OCI-LY1 (cell line): ENCODE data around the gene GATD1.

Experiments used
- H2AFZ ChIP-seq: fragments of 200-600 bp; sonication (generic), shearing (Covaris generic); 2 replicates; pipeline ENCODE4 v1.6.0; 2014; ENCODE audit warnings: antibody characterized with exemption, mild to moderate bottlenecking, low read length
- H3F3A ChIP-seq: fragments of 200-600 bp; sonication (generic), shearing (Covaris generic); 2 replicates; pipeline ENCODE4 v1.6.0; 2014; ENCODE audit warnings: mild to moderate bottlenecking, antibody characterized with exemption, low read length, moderate library complexity; ENCODE audit not compliant: insufficient read depth
- H3K27ac ChIP-seq: fragments of 200-600 bp; sonication (generic); 2 replicates; pipeline ENCODE4 v1.5.1; 2014; ENCODE audit warnings: low read length, mixed run types, mild to moderate bottlenecking, low read depth; ENCODE audit not compliant: poor library complexity, severe bottlenecking
- H3K27me3 ChIP-seq: fragments of 200-600 bp; sonication (generic); 2 replicates; pipeline ENCODE4 v1.6.0; 2014; ENCODE audit warnings: antibody characterized with exemption, mild to moderate bottlenecking, low read length, moderate library complexity; ENCODE audit not compliant: insufficient read depth
- H3K36me3 ChIP-seq: fragments of 200-600 bp; sonication (generic); 2 replicates; pipeline ENCODE4 v1.6.1; 2014; ENCODE audit warnings: mild to moderate bottlenecking, antibody characterized with exemption, low read length, moderate library complexity, mixed read lengths; ENCODE audit not compliant: insufficient read depth
- H3K4me1 ChIP-seq: fragments of 200-600 bp; sonication (generic); 2 replicates; pipeline ENCODE4 v1.5.1; 2014; ENCODE audit warnings: mild to moderate bottlenecking, low read length, moderate library complexity; ENCODE audit not compliant: insufficient read depth, severe bottlenecking
- H3K4me2 ChIP-seq: fragments of 200-600 bp; sonication (generic), shearing (Covaris generic); 2 replicates; pipeline ENCODE4 v1.6.1; 2014; ENCODE audit warnings: low read length
- H3K4me3 ChIP-seq: fragments of 200-600 bp; sonication (generic); 2 replicates; pipeline ENCODE4 v1.5.1; 2014; ENCODE audit warnings: low read length, low read depth, mild to moderate bottlenecking, mixed read lengths; ENCODE audit not compliant: poor library complexity, severe bottlenecking
- H3K79me2 ChIP-seq: fragments of 200-600 bp; shearing (Covaris generic); 2 replicates; pipeline ENCODE4 v1.6.1; 2016; ENCODE audit warnings: mixed run types, low read length, mixed read lengths; ENCODE audit not compliant: insufficient read depth
- H3K9ac ChIP-seq: fragments of 200-600 bp; sonication (generic), shearing (Covaris generic); 2 replicates; pipeline ENCODE4 v1.6.1; 2014; ENCODE audit warnings: mild to moderate bottlenecking, low read length, mixed read lengths
- H3K9me2 ChIP-seq: fragments of 200-600 bp; sonication (generic), shearing (Covaris generic); 2 replicates; pipeline ENCODE4 v1.6.1; 2014; ENCODE audit warnings: low read depth, mild to moderate bottlenecking, low read length, mixed read lengths
- H3K9me3 ChIP-seq: fragments of 200-600 bp; shearing (Covaris generic); 2 replicates; pipeline ENCODE4 v1.6.1; 2014; ENCODE audit warnings: low read length, mixed read lengths
- H4K20me1 ChIP-seq: fragments of 200-600 bp; sonication (generic), shearing (Covaris generic); 2 replicates; pipeline ENCODE4 v1.6.0; 2016; ENCODE audit warnings: mild to moderate bottlenecking, low read length; ENCODE audit not compliant: insufficient read depth
- CTCF ChIP-seq: fragments of 200-600 bp; sonication (generic), shearing (Covaris generic); IDR thresholded peaks from 2 replicates; pipeline ENCODE4 v1.5.1; 2017; ENCODE audit warnings: mild to moderate bottlenecking, antibody characterized with exemption, low read length, moderate library complexity, mixed read lengths
- EZH2 ChIP-seq: fragments of 200-600 bp; sonication (generic), shearing (Covaris generic); IDR thresholded peaks from 2 replicates; pipeline ENCODE4 v1.8.0; 2017; ENCODE audit warnings: borderline replicate concordance, mixed run types, mild to moderate bottlenecking, antibody characterized with exemption, low read length, moderate library complexity, mixed read lengths

GATD1 gene

GRCh38 chr11:749731-750130, 27.6 kb downstream of the GATD1 start:
- Histone ChIP-seq H2AFZ (no peak overlapping the region), H3K9ac (peak overlapping the region; percentile 10; the same call in 1 of the 2 replicates), H3K4me3 (peak overlapping the region; percentile 5), H3F3A (no peaks in the 10 kb centered on the region), H3K4me1 (peaks cover 26% of the 10 kb centered on the region), H3K9me2 (no peaks in the 10 kb centered on the region), H3K4me2 (peak overlapping the region; percentile 85), H3K27ac (no peak overlapping the region), H3K9me3 (no peaks in the 10 kb centered on the region), H3K79me2 (peaks cover 62% of the 10 kb centered on the region), H3K27me3 (no peaks in the 10 kb centered on the region), H3K36me3 (peaks cover 15% of the 10 kb centered on the region; the same call in 1 of the 2 replicates), H4K20me1 (no peaks in the 10 kb centered on the region)
- TF ChIP-seq CTCF (no peak), EZH2 (no peak)

GRCh38 chr11:748007-748359, 29.3 kb downstream of the GATD1 start:
- 0 out of 2 replicates have a peak, but pooled peaks cover 5% of the 10 kb centered on the region for H3K27me3 ChIP-seq
- H3K79me2 ChIP-seq: peaks cover 50% of the 10 kb centered on the region
- H3F3A ChIP-seq: 0 out of 2 replicates have a peak, but pooled peaks cover 5% of the 10 kb centered on the region
- no peaks in the 10 kb centered on the region for H4K20me1 ChIP-seq
- peaks cover 26% of the 10 kb centered on the region for H3K4me1 ChIP-seq
- no peaks in the 10 kb centered on the region for H3K9me3 ChIP-seq
- TF ChIP-seq EZH2 (no peak), CTCF (no peak)
- H3K27ac ChIP-seq: peak overlapping the region; percentile 73
- no peak overlapping the region for H2AFZ ChIP-seq
- peak overlapping the region; percentile 96 for H3K4me3 ChIP-seq
- H3K9ac ChIP-seq: peak overlapping the region; percentile 90
- H3K4me2 ChIP-seq: peak overlapping the region; percentile 85
- peaks cover 15% of the 10 kb centered on the region; the same call in 1 of the 2 replicates for H3K36me3 ChIP-seq
- H3K9me2 ChIP-seq: no peaks in the 10 kb centered on the region

- peaks cover 44% of the 10 kb centered on the region for H3K79me2 ChIP-seq
- H4K20me1 ChIP-seq: no peaks in the 10 kb centered on the region
- TF ChIP-seq EZH2: no peak
- TF ChIP-seq CTCF: peak; percentile 24; the same call in 1 of the 2 replicates
- no peaks in the 10 kb centered on the region for H3K9me2 ChIP-seq
- peak within 1 kb of the TSS; percentile 85 for H3K4me2 ChIP-seq
- peak within 1 kb of the TSS; percentile 90 for H3K9ac ChIP-seq
- H3K4me3 ChIP-seq: peak within 1 kb of the TSS; percentile 96
- H3K4me1 ChIP-seq: peaks cover 26% of the 10 kb centered on the region
- H3K9me3 ChIP-seq: no peaks in the 10 kb centered on the region
- peaks cover 11% of the 10 kb centered on the region; the same call in 1 of the 2 replicates for H3K36me3 ChIP-seq
- H3K27ac ChIP-seq: peak within 1 kb of the TSS; percentile 73
- 0 out of 2 replicates have a peak, but pooled peaks cover 5% of the 10 kb centered on the region for H3K27me3 ChIP-seq
- no peak within 1 kb of the TSS for H2AFZ ChIP-seq
- 0 out of 2 replicates have a peak, but pooled peaks cover 5% of the 10 kb centered on the region for H3F3A ChIP-seq
Observed at GRCh38 chr11:747158-748006, 29.9 kb downstream of the GATD1 start, which contains the start of gene TALDO1. Gene TALDO1, plus strand, starts transcription at chr11:747464. Its CDS starts 18 bp downstream, at chr11:747482.
